H1 (cell line): Measurements from ENCODE around the gene BAAT. TPM values are rescaled to one million over a fixed set of nuclear protein-coding genes. Genes with fewer than 3 reads are reported as not detected.

Experiments used
- ATF2 ChIP-seq: IDR thresholded peaks from 2 replicates; pipeline ENCODE4 v1.6.1; 2012; ENCODE audit warnings: low read length, inconsistent platforms
- CHD1 ChIP-seq: IDR thresholded peaks from 2 replicates; pipeline ENCODE4 v1.6.1; 2012; ENCODE audit warnings: low read depth, low read length, improper control_type of control experiment
- EGR1 ChIP-seq: IDR thresholded peaks from 2 replicates; pipeline ENCODE4 v1.6.1; 2011; ENCODE audit warnings: low read depth, low read length, borderline replicate concordance
- KDM5A ChIP-seq: fragments of 200-600 bp; IDR thresholded peaks from 2 replicates; pipeline ENCODE4 v1.7.1; 2012; ENCODE audit warnings: mild to moderate bottlenecking, low read length, inconsistent platforms, mixed read lengths
- RAD21 ChIP-seq, 2 experiments: IDR thresholded peaks in 1 of 2; conservative IDR thresholded peaks in 1 of 2; 2 replicates each; pipeline ENCODE4 v1.6.1; 2011; ENCODE audit warnings: low read depth in 2 of 2, low read length in 2 of 2, improper control_type of control experiment in 1 of 2, inconsistent platforms in 1 of 2, mild to moderate bottlenecking in 1 of 2, moderate library complexity in 1 of 2
- SAP30 ChIP-seq: fragments of 300-600 bp; sonication (generic); IDR thresholded peaks from 2 replicates; pipeline ENCODE4 v1.7.1; 2012; ENCODE audit warnings: low read length, moderate library complexity, mild to moderate bottlenecking, inconsistent platforms; ENCODE audit not compliant: insufficient read depth, insufficient replicate concordance
- polyA plus RNA-seq, 7 experiments: library from polyadenylated mRNA; depleted of rRNA in 3 of 7; stranded (reverse) in 5 of 7; unstranded in 2 of 7; fragments of >200 nt in 5 of 7; fragments of 200-250 nt in 2 of 7; gene quantifications; 1 replicate in 5 of 7; 2 replicates in 1 of 7; 4 replicates in 1 of 7; pipeline versions ENCODE4 v1.2.1 to v1.2.3, GENCODE V29; 2011 to 2013; ENCODE audit warnings: missing spikeins in 2 of 7, mixed read lengths in 2 of 7
- total RNA-seq: library from RNA; stranded (reverse); fragmentation: NEBNext Ultra II Directional; extraction: Animal tissue kit (Norgen Biotek cat#: 25700); gene quantifications from 2 replicates; pipeline ENCODE4 v1.2.1, GENCODE V29; 2021

BAAT gene
- total and polyA plus RNA-seq, 2 of the 8 experiments (the other 6 are each of a cell fraction or from before 2014, with no cell fraction given), result 0.09 to 0.17 TPM

- no peak for TF ChIP-seq EGR1
- no peak for TF ChIP-seq ATF2
- TF ChIP-seq CHD1, result no peak
- TF ChIP-seq KDM5A, result no peak
- TF ChIP-seq RAD21 (IDR thresholded peaks at IDR 0.05 in 1 of 2, conservative IDR thresholded peaks at IDR 0.05 in 1 of 2; ENCODE audit: low read depth in 2 of 2, low read length in 2 of 2), result no peak
- TF ChIP-seq SAP30, result no peak
Measured at GRCh38 chr9:101333926-101334702, 50.7 kb downstream of the BAAT start (continued).
